GM12892 (cell line): ENCODE data around the gene KCNG3.

Experiments used
- POLR2A ChIP-seq: IDR thresholded peaks from 2 replicates; pipeline ENCODE4 v1.6.1; 2011; ENCODE audit warnings: low read depth, low read length, control low read depth
- POLR2AphosphoS5 ChIP-seq: IDR thresholded peaks from 2 replicates; pipeline ENCODE4 v1.6.1; 2011; ENCODE audit warnings: low read depth, low read length, control low read depth

DNA sequence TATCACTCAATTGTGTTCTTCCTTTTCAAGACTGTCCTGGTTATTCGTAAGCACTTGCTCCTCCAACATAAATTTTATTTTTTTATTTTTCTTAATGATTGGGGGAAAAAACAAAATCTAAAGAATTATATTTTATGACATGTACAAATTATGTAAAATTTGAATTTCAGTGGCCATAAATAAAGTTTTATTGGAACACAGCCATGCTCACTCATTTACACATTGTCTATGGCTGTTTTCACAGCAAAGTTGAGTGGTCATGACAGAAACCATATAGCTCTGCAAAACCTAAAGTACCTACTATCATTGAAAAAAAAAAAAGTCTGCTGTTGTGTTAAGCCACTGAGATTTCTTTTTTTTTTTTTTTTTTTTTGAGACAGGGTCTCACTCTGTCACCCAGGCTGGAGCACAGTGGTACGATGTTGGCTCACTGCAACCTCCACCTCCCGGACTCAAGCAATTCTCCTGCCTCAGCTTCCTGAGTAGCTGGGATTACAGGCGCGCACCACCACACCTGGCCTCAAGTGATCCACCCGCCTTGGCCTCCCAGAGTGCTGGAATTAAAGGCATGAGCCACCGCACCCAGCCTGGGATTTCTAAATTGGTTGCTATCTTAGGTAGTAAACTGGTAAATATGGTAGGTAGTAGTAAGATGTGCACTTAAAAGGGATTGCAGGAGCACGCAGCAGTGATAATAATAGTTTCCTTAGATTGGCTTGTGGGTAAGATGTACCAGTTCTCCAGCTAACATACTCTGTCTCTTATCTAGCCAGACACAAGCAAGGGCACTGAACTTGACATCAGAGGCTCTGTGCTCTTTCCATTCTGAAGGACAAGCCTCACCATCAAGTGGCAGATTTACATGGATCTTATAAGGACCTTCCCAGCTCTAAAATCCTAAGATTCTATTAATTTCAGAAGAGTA is 44.4 kb downstream of the KCNG3 start:
- no peak for TF ChIP-seq POLR2A
- no peak for TF ChIP-seq POLR2AphosphoS5
